ENCODE measurements around the gene FAM186B.

The FAM186B gene

DNA sequence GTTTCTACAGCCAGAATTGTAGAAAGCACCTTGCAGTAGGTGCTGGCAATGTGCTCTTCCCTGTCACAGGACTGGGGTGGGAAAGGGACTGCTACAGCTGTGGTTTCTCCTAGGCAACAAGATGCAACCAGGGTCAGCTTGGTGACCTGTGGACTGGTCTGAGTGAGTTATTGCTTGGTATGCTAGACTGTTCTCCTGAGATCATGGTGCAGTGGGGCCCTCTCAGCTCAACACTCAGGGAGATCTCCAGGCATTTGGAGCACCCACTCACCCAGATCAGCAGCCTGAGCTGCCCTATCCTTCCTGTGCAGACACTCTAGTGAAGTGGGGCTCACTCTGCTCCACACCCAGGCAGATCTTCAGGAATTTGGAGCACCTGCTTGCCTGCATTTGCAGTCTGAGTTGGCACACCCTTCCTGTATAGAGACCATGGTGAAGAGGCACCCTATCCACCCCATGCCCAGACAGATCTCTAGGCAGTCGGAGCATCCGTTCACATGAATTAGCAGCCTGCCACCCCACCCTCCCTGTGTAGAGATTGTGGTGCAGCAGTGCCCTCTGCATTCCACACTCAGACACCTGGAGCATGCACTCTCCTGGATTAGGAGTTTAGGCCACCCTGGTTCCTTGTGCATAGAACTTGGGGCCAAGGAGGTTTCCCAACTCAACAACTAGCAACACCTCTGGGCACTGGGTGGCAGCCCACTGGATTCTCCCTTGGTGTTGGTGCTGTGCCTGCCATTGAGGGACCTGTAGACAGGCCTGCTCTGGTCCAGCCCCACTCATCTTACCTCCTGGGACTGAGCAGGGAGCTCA is 3.8 kb upstream of the FAM186B start:
- DNase-seq, result no peak

DNA sequence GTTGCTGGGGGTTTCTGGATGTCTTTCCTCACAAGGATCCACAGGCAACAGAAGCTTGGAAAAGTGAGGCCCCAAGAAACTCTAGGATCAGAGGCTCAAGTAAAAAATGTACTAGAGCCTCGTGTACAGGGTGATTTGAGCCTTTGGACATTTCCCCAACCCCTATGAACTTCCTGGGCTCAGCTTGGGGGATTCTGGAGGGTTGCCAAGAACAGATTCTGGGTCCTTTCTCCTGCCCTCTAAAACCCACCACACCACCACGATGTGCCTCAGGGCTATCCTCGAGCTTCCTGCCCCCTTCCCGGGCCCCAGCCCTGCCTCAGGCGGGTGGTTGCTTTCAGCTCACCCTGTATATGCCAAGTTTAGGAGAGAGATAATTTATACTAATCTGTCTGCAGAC is 583 bp downstream of the FAM186B start:
- DNase-seq, result no peak

DNA sequence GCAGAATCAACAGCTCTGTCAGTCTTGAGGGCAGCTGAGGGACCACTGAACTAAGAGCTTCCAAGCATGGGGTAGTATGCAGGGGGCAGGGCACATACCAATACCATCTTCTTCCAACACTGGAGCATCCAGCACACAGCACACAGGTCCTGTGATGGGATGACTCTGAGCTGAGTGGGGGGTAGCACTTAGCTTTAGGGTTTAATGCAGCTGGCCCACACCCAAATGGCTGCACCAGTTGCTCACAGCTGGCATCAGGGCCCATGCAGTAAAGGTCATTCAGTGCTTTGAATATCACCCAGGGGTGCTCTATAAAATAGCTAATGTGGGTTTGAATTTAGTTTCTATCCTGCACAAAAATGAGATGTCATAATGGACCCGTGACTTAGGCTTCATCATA is 1.7 kb downstream of the FAM186B start:
- no peak for DNase-seq

DNA sequence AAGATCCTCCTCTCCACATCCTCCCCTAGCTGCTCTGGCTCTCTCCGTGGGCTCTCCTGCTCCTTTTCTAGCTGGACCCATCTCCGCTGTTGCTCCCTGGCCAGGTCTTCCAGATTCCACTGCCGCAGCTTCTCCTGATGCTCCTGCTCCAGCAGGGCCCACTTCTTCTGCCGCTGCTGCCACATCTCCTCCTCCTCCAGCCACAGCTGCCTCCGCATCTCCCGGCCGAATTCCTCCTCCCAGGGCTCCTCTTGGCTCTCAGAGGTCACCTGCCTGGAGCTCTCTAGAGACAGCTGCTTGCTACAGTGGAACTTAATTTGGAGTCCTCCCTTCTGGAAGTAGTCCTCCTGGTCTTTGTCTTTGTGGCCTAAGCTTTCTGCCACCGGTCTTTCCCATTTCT is 5.5 kb downstream of the FAM186B start:
- no peak for DNase-seq

DNA sequence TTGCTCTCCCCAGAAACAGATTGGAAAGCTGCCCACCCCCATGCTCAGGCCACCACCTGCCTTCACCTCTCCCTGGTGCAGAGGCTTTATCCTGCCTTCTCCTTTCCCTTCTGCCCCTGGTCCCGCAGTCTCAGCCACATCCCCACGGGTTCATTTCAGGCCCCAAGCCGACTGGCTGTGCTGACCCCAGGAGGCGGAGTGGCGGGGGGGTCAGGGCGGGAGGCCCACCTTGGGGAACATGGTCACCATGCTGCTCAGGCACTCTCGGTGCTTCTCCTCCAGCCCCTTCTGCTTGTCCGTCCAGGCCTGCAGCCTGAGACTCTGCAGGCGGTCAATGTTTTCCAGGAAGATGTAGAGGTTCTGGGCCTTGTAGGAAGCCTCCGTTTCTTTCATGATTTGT is 6.9 kb downstream of the FAM186B start:
- no peak for DNase-seq

DNA sequence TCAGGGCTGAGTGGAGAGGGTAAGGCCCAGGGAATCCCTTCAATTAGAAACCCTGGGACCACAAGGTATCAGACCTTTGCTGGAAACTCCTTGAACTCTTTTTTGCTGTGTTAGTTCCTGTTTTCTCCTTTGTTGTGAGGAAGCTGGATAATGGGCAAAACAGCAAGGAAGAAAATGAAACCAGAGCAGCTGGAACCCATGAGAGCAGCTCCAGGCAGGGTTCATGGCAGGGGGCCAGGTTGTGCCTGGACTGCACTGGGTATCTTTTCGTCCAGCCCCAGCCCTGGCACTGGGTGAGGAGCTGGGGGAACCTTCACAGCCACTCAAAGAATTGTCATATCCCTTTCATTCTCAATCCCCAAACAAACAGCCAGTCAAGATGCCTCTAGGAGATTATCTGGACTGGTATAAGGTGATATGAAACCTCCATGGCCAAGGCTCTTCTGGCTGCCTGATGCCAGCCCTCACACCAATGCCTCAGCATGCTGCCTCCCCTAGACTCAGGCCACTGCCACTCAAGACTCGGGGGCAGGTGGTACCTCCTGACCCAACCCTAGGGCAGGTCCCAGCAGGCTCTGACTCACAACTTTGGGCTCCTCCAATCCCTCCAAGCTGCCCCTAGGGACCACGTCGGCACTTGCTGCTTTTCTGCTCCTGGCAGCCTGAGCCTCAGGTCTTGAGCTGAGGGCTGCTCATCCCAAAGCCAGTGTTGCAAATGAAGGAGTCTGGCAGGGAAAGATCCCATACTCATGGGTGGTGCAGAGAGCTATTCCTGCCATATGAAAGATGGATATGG is 16.5 kb downstream of the FAM186B start:
- no peak for DNase-seq

DNA sequence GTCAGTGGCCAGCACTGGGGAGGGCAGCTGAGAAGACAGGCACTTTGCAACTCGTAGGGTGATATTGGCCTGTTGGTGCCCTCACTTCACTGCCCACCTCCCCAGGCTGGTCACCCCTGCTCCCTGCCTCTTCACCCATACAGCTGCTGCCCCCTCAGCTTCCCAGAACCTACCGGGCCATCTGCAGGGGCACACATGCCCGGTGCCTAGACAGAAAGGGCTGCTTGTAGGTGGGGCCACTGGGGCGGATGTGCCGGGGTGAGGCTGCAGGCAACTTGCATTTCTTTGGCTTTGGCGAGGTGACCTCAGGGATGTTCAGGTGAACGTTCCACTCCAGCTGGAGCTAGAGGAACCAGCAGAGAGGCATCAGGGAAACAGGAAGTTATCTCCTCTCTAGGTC is 17.2 kb downstream of the FAM186B start:
- no peak for DNase-seq

DNA sequence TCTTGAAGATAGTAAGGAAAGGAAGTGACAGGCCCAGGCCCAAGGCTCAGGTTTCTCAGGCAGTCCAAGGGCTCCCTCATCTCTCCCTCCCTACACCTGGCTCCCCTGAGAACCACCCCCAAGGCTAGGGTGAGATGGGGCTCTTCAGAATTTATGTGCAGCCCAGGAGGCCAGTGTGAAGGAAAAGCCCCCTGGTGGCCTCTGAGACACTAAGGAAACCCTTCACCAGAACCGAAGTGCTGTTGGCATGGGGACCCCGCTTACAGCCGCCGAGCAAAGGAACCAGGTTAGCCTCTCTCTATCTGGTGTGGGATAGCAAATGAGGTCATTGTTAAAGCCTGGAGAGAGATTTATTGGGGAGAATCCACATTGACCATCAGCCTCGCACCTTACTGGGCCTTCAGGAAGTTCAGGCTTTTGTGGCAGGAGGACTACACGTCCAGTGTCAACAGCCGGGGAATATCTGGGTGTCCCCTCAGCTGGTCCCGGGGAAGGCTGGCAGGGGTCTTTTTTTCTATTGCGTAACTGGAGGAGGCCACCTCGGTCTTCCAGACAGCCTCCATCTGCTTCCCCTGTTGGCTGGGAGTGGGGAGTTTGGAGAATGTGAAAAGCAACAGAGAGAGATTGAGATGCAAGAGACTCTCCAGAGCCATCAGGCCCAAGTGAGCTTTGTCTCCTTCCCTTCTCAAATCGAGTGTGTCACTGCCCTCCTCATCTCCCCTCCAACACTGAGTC is 18.1 kb downstream of the FAM186B start:
- DNase-seq, result no peak

DNA sequence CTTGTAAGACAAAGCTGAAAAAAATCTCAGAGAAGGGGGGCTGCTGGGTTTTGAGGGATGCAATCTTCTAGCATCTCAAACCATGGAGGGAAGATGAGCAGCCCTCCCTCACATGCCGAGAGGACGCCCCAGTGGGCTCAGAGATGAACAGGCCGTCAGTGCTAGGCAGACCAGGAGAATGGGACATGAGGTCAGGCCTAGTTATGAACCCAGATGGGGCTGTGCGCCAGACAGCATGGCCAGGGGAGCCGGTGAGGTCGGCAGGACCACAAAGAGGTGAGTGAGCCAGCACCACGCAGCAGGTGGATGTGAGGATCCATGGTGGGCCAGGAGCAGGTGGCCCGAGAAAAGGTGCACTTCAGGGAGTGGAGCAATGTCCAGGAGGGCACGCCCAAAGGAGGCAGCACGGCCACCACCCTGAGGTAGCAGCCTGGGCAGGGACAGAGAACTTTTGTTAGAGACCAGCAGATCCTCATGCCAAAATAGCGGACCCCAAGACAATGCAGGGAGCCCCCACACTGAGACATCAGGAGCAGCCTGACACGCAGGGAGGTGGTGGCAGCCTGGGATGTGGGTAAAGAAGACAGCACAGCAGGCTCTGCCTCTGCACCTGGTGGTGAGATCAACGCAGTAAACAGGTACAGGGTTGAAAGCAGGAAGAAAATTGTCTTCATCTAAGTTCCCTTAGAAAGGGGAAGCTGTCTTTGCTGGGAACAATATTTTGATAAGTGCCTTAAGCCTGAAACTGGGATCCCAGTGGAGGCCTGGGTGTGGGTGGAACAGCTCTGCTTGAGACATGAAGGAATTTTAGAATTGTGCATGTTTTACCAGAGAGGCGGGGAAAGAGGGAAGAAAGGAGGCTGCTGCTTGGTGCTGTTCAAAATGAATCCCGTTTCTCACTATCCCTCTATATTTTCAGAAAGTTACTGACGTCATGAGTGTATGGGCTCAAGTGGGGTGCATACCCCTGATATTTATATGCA is 19.7 kb downstream of the FAM186B start:
- DNase-seq, result no peak

GRCh38 chr12:49584591-49584990 is 20.8 kb downstream of the FAM186B start:
- no peak for DNase-seq

DNA sequence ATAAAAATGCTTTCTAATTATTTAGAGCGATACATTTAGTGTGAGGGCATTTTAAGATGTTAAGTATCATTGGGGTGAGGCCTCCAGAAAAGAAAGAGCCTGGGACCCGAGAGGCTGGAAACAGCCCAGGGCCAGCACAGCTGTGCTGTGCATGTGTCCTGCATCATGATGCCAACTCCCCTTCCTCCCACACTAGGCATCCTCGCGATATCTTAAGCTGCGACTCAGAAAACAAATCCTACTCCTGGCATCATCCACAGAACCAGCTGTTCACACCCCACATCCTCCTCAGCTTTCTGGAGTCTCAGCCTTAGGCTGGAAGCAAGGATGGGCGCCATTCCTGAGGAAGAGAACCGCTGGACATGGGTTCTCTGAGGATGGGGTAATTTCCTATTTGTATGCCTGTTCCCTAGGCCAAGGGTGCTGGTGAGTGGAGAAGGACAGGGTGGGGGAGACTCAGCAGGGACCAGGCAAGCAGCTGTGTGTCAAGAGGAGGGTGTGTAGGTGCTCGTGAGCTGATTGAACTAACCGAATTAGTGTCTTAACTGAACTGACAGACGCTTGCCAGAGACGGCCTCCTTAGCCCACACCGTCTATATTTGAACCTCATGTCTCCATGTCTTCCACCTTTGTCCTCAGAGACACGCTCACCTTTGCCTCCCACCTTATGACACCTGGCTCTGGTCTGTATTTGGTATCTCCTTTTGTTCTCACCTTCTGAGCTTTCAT is 21.9 kb downstream of the FAM186B start:
- DNase-seq, result no peak

GRCh38 chr12:49582850-49583249 is 22.6 kb downstream of the FAM186B start:
- DNase-seq, result no peak

DNA sequence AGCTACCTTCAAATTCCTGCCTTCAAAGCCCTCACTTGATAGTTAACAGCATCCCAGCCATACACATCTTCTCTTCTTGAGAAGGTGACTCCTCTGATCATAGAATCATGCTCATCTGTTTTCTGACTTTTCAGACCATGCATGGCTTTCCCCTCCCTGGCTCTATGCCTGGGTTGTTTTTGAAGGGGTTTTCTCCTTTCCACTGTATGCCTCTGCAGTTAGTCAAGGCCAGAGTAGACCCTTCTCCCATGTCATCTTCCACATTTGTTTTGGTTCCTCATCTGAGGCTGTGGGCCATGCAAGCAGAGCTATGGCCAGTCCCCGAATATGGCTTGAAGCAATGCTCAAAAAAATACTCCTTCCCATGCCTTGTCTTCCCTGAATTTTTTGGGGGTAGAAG is 23.2 kb downstream of the FAM186B start:
- no peak for DNase-seq

GRCh38 chr12:49580572-49581535 is 24.6 kb downstream of the FAM186B start:
- peak; percentile 51 for DNase-seq

DNA sequence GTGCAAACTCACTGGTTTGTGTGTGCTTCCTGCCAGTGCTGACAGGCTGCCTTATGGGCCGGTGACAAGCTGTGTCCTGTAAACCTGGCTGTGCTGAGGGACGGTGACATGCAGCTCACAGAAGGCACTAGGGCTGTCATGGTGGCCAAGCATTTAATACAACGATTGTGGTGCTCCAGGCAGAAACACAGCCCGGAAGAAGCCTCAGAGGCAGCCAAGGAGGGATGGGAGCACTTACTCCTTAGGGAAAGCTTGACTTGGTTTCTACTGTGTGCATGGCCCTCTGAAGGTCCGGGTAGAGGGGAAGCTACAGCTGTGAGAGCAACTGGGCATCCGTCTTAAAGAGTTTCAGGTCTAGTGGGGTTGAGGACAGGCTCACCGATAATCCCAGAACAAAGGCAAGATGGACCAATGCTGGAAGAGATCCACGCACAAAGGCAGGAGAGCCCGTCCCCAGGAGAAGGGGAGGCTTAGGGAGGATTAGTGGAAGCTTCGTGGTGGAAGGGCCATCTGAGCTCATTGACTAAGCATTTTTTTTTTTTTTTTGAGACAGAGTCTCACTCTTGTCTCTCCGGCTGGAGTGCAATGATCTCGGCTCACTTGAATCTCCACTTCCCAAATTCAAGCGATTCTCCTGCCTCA is 26.8 kb downstream of the FAM186B start:
- DNase-seq, result no peak

DNA sequence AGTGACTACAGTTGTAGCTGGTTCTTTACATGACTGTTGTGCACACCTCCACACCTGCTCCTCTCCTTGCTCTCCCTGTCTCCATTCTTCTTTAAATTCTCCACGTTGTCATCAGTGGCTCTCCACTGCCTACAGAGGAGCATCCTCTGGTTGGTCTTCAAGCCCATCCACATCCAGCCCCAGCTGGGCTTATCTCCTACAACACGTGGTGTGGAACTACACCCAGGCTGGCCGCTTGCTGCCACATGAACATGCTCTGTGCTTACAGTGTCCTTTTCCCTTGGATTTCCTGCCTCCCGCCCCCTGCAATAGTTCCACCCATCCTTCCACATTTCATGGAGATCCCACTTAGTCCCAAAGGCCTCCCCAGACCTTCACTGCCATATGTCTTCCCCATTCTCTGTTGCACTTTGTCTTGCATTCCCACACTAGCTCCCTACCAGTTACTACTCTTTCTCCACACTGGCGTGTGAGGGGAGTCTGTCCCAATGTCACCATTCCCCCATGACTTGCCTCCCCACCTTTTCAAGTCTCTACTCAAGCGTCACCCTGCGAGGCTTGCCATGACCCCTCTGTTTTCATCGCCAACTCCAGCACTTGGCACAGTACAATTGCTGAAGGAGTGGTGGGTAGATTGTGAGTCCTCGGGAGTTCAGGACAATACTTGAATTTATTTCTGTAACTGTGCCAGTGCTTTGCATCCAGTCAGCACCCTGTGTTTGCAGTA is 27.7 kb downstream of the FAM186B start:
- DNase-seq, result no peak

- DNase-seq, result no peak
Measured at GRCh38 chr12:49568442-49569162, 36.8 kb downstream of the FAM186B start.
